Measurements from ENCODE around the gene ZMYM1. TPM values are rescaled to one million over a fixed set of nuclear protein-coding genes. Genes with fewer than 3 reads are reported as not detected.
A peak's percentile ranks its signal among the peaks of the same experiment; 100 is the strongest.

ZMYM1 gene
- total RNA-seq, 4 donors from 2014 or later = 7.3 to 19.1 (median 14.5) TPM

DNA sequence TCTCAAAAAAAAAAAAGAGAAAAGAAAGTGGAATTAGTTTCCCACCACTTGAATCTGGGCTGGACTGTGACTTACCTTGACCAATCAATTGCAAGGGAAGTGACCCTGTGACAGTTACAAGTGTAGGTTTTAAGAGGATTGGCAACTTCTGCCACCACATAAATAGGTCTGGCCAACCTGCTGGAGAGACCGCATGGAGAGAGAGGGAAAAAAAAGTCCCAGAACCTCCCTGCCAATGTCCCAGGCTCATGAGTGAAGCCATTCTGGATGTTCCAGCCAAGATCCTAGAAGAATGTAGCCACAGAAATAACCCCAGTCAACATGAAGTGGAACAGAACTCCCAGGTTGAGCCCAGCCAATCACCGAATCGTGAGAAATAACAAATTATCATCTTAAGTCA is 35.7 kb upstream of the ZMYM1 start:
- no peaks in the 10 kb centered on the region for H3K36me3 ChIP-seq
- no peaks in the 10 kb centered on the region for H3K4me1 ChIP-seq
- H3K27me3 ChIP-seq = peaks cover 0 to 7% (median 0%) of the 10 kb centered on the region in 4 donors
- DNase-seq (ENCODE audit: extremely low spot score) = no peak
- TF ChIP-seq POLR2AphosphoS5 (IDR thresholded peaks at IDR 0.05) (no peak), EP300 (IDR thresholded peaks at IDR 0.05) (no peak)
- TF ChIP-seq, protein P1, sequence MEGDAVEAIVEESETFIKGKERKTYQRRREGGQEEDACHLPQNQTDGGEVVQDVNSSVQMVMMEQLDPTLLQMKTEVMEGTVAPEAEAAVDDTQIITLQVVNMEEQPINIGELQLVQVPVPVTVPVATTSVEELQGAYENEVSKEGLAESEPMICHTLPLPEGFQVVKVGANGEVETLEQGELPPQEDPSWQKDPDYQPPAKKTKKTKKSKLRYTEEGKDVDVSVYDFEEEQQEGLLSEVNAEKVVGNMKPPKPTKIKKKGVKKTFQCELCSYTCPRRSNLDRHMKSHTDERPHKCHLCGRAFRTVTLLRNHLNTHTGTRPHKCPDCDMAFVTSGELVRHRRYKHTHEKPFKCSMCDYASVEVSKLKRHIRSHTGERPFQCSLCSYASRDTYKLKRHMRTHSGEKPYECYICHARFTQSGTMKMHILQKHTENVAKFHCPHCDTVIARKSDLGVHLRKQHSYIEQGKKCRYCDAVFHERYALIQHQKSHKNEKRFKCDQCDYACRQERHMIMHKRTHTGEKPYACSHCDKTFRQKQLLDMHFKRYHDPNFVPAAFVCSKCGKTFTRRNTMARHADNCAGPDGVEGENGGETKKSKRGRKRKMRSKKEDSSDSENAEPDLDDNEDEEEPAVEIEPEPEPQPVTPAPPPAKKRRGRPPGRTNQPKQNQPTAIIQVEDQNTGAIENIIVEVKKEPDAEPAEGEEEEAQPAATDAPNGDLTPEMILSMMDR (IDR thresholded peaks at IDR 0.05) = no peak
- no peak overlapping the region for H3K27ac ChIP-seq (replicated peaks in 1 of 4)
- WGBS = 76% methylated on average over 3 of the region's 3 CpGs
- peaks cover 0 to 6% (median 0%) of the 10 kb centered on the region in 4 donors for H3K9me3 ChIP-seq
- no peak overlapping the region for H3K4me3 ChIP-seq
- intact Hi-C loops (cut with DNase I) = no loop called here

DNA sequence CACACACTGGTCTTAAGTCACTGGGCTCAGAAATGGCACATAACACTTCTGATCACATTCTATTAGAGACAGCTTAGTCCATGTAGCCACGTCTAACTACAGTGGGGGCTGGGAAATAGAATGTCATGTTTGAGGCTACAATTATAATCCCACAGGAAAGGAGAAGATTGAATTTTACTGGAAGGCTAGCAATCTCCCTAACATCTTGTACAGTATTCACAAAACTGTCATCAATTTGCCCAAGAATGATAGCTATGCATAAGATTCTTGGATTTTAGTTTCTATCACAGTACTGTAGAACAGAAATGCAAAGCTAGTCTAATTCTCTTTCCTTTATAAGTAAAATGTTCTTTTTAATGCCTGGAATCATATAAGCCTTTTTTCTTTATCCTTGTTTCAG is 34.8 kb upstream of the ZMYM1 start:
- DNase-seq (ENCODE audit: extremely low spot score) = no peak
- no peak overlapping the region for H3K27ac ChIP-seq (replicated peaks in 1 of 4)
- 36% methylated on average over 1 of the region's 1 CpG for WGBS
- H3K4me3 ChIP-seq = no peak overlapping the region
- H3K4me1 ChIP-seq = no peaks in the 10 kb centered on the region
- no peaks in the 10 kb centered on the region for H3K36me3 ChIP-seq
- peaks cover 0 to 7% (median 0%) of the 10 kb centered on the region in 4 donors for H3K27me3 ChIP-seq
- TF ChIP-seq, protein P1 (IDR thresholded peaks at IDR 0.05) = no peak
- TF ChIP-seq POLR2A (IDR thresholded peaks at IDR 0.05; ENCODE audit: low read depth) (no peak), POLR2AphosphoS5 (IDR thresholded peaks at IDR 0.05) (no peak), EP300 (IDR thresholded peaks at IDR 0.05) (no peak)
- H3K9me3 ChIP-seq = peaks cover 0 to 6% (median 0%) of the 10 kb centered on the region in 4 donors
- intact Hi-C loops (cut with DNase I) = no loop called here

DNA sequence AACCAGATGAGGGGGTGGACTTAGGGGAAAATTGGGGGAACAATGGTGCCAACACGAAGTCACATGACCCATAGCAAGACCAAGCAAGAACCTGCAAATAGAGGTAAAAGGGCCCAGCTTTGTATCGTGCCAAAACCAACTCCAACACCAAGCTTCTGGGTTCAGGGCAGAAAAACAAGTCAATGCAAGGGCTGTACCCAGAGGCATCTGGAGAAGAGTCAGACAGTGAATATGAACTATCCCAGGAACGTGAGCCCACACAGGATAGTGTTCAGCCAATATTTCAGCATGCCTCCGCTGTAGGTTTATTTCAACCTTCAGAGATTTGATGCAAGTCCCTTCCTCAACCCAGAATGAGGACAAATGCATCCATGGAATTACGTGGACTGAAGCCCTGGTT is 32.5 kb upstream of the ZMYM1 start:
- intact Hi-C loops (cut with DNase I) = no loop called here
- no peak overlapping the region for H3K4me3 ChIP-seq
- no peaks in the 10 kb centered on the region for H3K27me3 ChIP-seq
- H3K27ac ChIP-seq (replicated peaks in 1 of 4) = no peak overlapping the region
- no peaks in the 10 kb centered on the region for H3K36me3 ChIP-seq
- WGBS = 78% methylated on average over 5 of the region's 5 CpGs
- H3K9me3 ChIP-seq = peaks cover 0 to 3% (median 0%) of the 10 kb centered on the region in 4 donors
- H3K4me1 ChIP-seq = no peaks in the 10 kb centered on the region
- TF ChIP-seq POLR2AphosphoS5 (IDR thresholded peaks at IDR 0.05) = no peak
- TF ChIP-seq EP300 (IDR thresholded peaks at IDR 0.05) = no peak
- TF ChIP-seq, protein P1 (IDR thresholded peaks at IDR 0.05) = no peak
- TF ChIP-seq POLR2A (IDR thresholded peaks at IDR 0.05; ENCODE audit: low read depth) = no peak
- DNase-seq (ENCODE audit: extremely low spot score) = no peak

DNA sequence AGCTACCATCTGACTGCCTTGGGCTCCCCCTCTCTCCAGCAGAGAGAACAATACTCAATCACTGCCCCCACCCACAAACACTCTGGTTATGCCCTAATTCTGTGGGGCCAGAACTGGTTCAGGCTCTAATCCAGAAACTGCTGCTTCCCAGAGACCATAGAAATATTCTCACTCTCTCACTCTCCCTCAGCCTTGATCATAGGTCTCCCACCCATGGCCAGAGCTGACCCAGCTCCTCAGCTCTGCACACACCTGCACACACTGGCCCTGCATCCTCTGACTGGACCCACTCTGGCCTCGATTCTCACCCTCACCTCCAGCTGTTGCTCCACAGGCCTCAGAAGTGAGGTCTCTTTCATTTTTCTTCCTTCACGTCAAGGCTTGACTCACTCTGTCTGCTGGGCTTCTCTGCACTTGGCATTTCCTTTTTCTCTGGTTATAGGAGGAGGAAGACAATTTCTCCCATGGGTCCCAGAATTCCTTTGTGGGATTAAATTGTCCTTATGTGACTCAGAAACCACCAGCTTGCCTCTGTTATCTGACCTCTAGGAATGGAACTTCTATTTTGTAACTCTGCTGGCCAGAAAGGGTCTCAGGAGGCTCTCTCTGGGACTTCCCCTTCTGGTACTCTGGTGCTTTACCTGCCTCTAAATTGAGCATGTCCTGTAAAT is 31.9 kb upstream of the ZMYM1 start:
- H3K9me3 ChIP-seq = no peaks in the 10 kb centered on the region
- 61% methylated on average over 2 of the region's 2 CpGs for WGBS
- H3K27me3 ChIP-seq = no peaks in the 10 kb centered on the region
- DNase-seq (ENCODE audit: extremely low spot score) = no peak
- intact Hi-C loops (cut with DNase I) = no loop called here
- H3K4me3 ChIP-seq = no peak overlapping the region
- H3K4me1 ChIP-seq = no peaks in the 10 kb centered on the region
- TF ChIP-seq, protein P1 (IDR thresholded peaks at IDR 0.05) = no peak
- TF ChIP-seq EP300 (IDR thresholded peaks at IDR 0.05) = no peak
- no peak for TF ChIP-seq POLR2A (IDR thresholded peaks at IDR 0.05; ENCODE audit: low read depth)
- TF ChIP-seq POLR2AphosphoS5 (IDR thresholded peaks at IDR 0.05) = no peak
- no peaks in the 10 kb centered on the region for H3K36me3 ChIP-seq
- no peak overlapping the region for H3K27ac ChIP-seq (replicated peaks in 1 of 4)

DNA sequence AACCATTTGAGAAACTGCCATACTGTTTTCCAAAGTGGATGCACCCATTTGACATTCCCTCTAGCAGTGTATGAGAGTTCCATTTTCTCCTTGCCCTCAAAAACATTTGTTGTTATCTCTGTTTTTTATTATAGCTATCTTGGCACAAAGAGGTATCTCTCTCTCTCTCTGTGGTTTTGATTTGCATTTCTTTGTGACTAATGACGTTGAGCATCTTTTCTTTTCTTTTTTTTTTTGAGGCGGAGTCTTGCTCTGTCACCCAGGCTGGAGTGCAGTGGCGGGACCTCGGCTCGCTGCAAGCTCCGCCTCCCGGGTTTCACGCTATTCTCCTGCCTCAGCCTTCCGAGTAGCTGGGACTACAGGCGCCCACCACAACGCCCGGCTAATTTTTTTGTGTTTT is 30.1 kb upstream of the ZMYM1 start:
- H3K4me3 ChIP-seq = no peak overlapping the region

More for the DNA sequence above, 30.1 kb upstream of the ZMYM1 start:
- WGBS = 71% methylated on average over 12 of the region's 12 CpGs
- Histone ChIP-seq H3K27ac (replicated peaks in 1 of 4) (no peak overlapping the region), H3K9me3 (no peaks in the 10 kb centered on the region), H3K4me1 (no peaks in the 10 kb centered on the region), H3K36me3 (no peaks in the 10 kb centered on the region), H3K27me3 (no peaks in the 10 kb centered on the region)
- TF ChIP-seq POLR2A (IDR thresholded peaks at IDR 0.05; ENCODE audit: low read depth) (no peak), EP300 (IDR thresholded peaks at IDR 0.05) (no peak), POLR2AphosphoS5 (IDR thresholded peaks at IDR 0.05) (no peak)
- TF ChIP-seq, protein P1 (IDR thresholded peaks at IDR 0.05) = no peak
- intact Hi-C loops (cut with DNase I) = no loop called here
- DNase-seq (ENCODE audit: extremely low spot score) = peak; percentile 5
